Lower leg skin (tissue), 3 donors: Measurements from ENCODE around the gene GSN.

Experiments used
- POLR2A ChIP-seq, 2 donors: fragments of 450-650 bp; IDR thresholded peaks; one replicate each; pipeline ENCODE4 v1.6.1; 2016 to 2017; ENCODE audit warnings: antibody characterized with exemption in 2 of 2, mild to moderate bottlenecking in 1 of 2, moderate library complexity in 1 of 2
- TF ChIP-seq, protein P1 (sequence below), 3 donors: fragments of 450-650 bp; IDR thresholded peaks; one replicate each; pipeline ENCODE4 v1.5.1; 2016; ENCODE audit warnings: antibody characterized with exemption in 3 of 3, mild to moderate bottlenecking in 3 of 3, moderate library complexity in 2 of 3

- TF ChIP-seq, protein P1, sequence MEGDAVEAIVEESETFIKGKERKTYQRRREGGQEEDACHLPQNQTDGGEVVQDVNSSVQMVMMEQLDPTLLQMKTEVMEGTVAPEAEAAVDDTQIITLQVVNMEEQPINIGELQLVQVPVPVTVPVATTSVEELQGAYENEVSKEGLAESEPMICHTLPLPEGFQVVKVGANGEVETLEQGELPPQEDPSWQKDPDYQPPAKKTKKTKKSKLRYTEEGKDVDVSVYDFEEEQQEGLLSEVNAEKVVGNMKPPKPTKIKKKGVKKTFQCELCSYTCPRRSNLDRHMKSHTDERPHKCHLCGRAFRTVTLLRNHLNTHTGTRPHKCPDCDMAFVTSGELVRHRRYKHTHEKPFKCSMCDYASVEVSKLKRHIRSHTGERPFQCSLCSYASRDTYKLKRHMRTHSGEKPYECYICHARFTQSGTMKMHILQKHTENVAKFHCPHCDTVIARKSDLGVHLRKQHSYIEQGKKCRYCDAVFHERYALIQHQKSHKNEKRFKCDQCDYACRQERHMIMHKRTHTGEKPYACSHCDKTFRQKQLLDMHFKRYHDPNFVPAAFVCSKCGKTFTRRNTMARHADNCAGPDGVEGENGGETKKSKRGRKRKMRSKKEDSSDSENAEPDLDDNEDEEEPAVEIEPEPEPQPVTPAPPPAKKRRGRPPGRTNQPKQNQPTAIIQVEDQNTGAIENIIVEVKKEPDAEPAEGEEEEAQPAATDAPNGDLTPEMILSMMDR (IDR thresholded peaks at IDR 0.05), result no peak
- TF ChIP-seq POLR2A (IDR thresholded peaks at IDR 0.05), result no peak
Measured at GRCh38 chr9:121326901-121327613, 59.1 kb downstream of the GSN start.
